Activated CD4-positive, alpha-beta T cell treated with anti-CD3 and anti-CD28 coated beads for 36 hours (primary cell): ENCODE measurements around the gene SYPL2. TPM values are rescaled to one million over a fixed set of nuclear protein-coding genes. Genes with fewer than 3 reads are reported as not detected.
"Not testable (repeated sequence)": the region's sequence is repeated elsewhere in the genome, so short reads cannot be mapped to it uniquely, and the experiment has no call there.

Experiments used
- ATAC-seq: fragments of 200-7000 bp; cut with Tn5 transposase; one replicate; pipeline ENCODE4 v1.10.0; 2021; ENCODE audit warnings: mild to moderate bottlenecking, moderate library complexity
- CTCF ChIA-PET: fragments of 350-600 bp; sonication (Branson Sonifier 250); formaldehyde crosslinking; loops from one replicate; lab custom pipeline; 2021; ENCODE audit warnings: antibody characterized with exemption; lab: Charles Lee
- POLR2A ChIA-PET: fragments of 350-600 bp; sonication (Branson Sonifier 250); formaldehyde crosslinking; loops from one replicate; lab custom pipeline; 2021; ENCODE audit warnings: antibody characterized with exemption, inconsistent platforms; lab: Charles Lee
- DNase-seq: peaks from one replicate; pipeline ENCODE4 v3.0.0-alpha.2; 2020
- H3K27ac Mint-ChIP-seq: one replicate; pipeline ENCODE4 v1.8.0; 2021; ENCODE audit warnings: mixed read lengths
- H3K27me3 Mint-ChIP-seq: one replicate; pipeline ENCODE4 v1.8.0; 2021; ENCODE audit warnings: mixed read lengths
- H3K36me3 Mint-ChIP-seq: one replicate; pipeline ENCODE4 v1.8.0; 2021; ENCODE audit warnings: low read depth, mixed read lengths
- H3K4me1 Mint-ChIP-seq: one replicate; pipeline ENCODE4 v1.8.0; 2021; ENCODE audit warnings: mixed read lengths
- H3K4me3 Mint-ChIP-seq: one replicate; pipeline ENCODE4 v1.8.0; 2021; ENCODE audit warnings: mild to moderate bottlenecking, moderate library complexity, mixed read lengths
- H3K9me3 Mint-ChIP-seq: one replicate; pipeline ENCODE4 v1.8.0; 2021; ENCODE audit warnings: low read depth, mixed read lengths
- intact Hi-C, 2 experiments: fragments of 100-400 bp; cut with DNase I in 1 of 2; cut with micrococcal nuclease in 1 of 2; formaldehyde crosslinking; loops; one replicate each; pipeline versions ENCODE4 v1.14.2 to v1.15.1; 2022 to 2024; cut with DNase I, micrococcal nuclease
- total RNA-seq, 2 experiments: library from RNA; stranded (reverse); gene quantifications; one replicate each; pipeline ENCODE4 v1.2.3, GENCODE V29; 2021

The SYPL2 gene
- total RNA-seq, 2 experiments from 2014 or later = 0.05 TPM; not detected in 1

- ChIA-PET CTCF (interaction anchor here (0.7 kb wide), 1 partner anchor 17 kb away, joined by 3 read pairs; no protein-coding TSS in a partner anchor), POLR2A (no interaction called here)
- DNase-seq (no peak), ATAC-seq (no peak)
- Mint-ChIP-seq H3K4me3 (no peak overlapping the region), H3K27ac (no peak overlapping the region), H3K27me3 (peaks cover 4% of the 10 kb centered on the region), H3K4me1 (no peaks in the 10 kb centered on the region), H3K9me3 (no peaks in the 10 kb centered on the region), H3K36me3 (no peaks in the 10 kb centered on the region)
- intact Hi-C loops = no loop called here
Measured at GRCh38 chr1:109441069-109441468, 25.3 kb upstream of the SYPL2 start.

- ATAC-seq (no peak), DNase-seq (no peak)
- Mint-ChIP-seq H3K27ac (no peak overlapping the region), H3K36me3 (no peaks in the 10 kb centered on the region), H3K9me3 (no peaks in the 10 kb centered on the region), H3K27me3 (peaks cover 6% of the 10 kb centered on the region), H3K4me3 (no peak overlapping the region), H3K4me1 (no peaks in the 10 kb centered on the region)
- ChIA-PET POLR2A (no interaction called here), CTCF (interaction anchor here (0.5 kb wide), 2 partner anchors 30 to 355 kb away, joined by 3 to 4 read pairs; no protein-coding TSS in a partner anchor)
- intact Hi-C loops = no loop called here
Measured at GRCh38 chr1:109443476-109443875, 22.9 kb upstream of the SYPL2 start.

- no peak overlapping the region for H3K27ac Mint-ChIP-seq
- peaks cover 6% of the 10 kb centered on the region for H3K27me3 Mint-ChIP-seq
- ChIA-PET POLR2A (no interaction called here), CTCF (interaction anchor here (1.2 kb wide), 1 partner anchor 88 kb away, joined by 3 read pairs; no protein-coding TSS in a partner anchor)
- intact Hi-C loops = no loop called here
- no peaks in the 10 kb centered on the region for H3K36me3 Mint-ChIP-seq
- H3K4me3 Mint-ChIP-seq = no peak overlapping the region
- DNase-seq (no peak), ATAC-seq (no peak)
- no peaks in the 10 kb centered on the region for H3K9me3 Mint-ChIP-seq
- H3K4me1 Mint-ChIP-seq = no peaks in the 10 kb centered on the region
Measured at GRCh38 chr1:109444346-109444745, 22.0 kb upstream of the SYPL2 start.

GRCh38 chr1:109445949-109446695 lies 20.2 kb upstream of the SYPL2 start:
- H3K4me1 Mint-ChIP-seq, H3K4me3 Mint-ChIP-seq, H3K27ac Mint-ChIP-seq, POLR2A ChIA-PET, H3K36me3 Mint-ChIP-seq, intact Hi-C loops, H3K9me3 Mint-ChIP-seq, ATAC-seq, DNase-seq: not testable (repeated sequence)
- peaks cover 12% of the 10 kb centered on the region for H3K27me3 Mint-ChIP-seq
- CTCF ChIA-PET = interaction anchor here (0.5 to 1.0 kb wide), 2 partner anchors 19 to 171 kb away, joined by 3 read pairs; no protein-coding TSS in a partner anchor

- no peaks in the 10 kb centered on the region for H3K36me3 Mint-ChIP-seq
- H3K4me1 Mint-ChIP-seq = no peaks in the 10 kb centered on the region
- H3K9me3 Mint-ChIP-seq = no peaks in the 10 kb centered on the region
- CTCF ChIA-PET = interaction anchor here (0.7 to 0.9 kb wide), 2 partner anchors 10 to 1291 kb away, joined by 3 read pairs; no protein-coding TSS in a partner anchor
- no peak overlapping the region for H3K4me3 Mint-ChIP-seq
- ATAC-seq = no peak
- H3K27me3 Mint-ChIP-seq = peaks cover 12% of the 10 kb centered on the region
- no peak overlapping the region for H3K27ac Mint-ChIP-seq
- intact Hi-C loops = no loop called here
- POLR2A ChIA-PET = no interaction called here
- DNase-seq = no peak
Measured at GRCh38 chr1:109447524-109447923, 18.8 kb upstream of the SYPL2 start.

GRCh38 chr1:109454497-109455133 lies 11.7 kb upstream of the SYPL2 start:
- DNase-seq (no peak), ATAC-seq (no peak)
- H3K9me3 Mint-ChIP-seq = peaks cover 21% of the 10 kb centered on the region
- H3K27ac Mint-ChIP-seq = no peak overlapping the region
- POLR2A ChIA-PET = no interaction called here
- intact Hi-C loops = no loop called here
- H3K27me3 Mint-ChIP-seq = peaks cover 24% of the 10 kb centered on the region
- H3K4me1 Mint-ChIP-seq = no peaks in the 10 kb centered on the region
- H3K4me3 Mint-ChIP-seq = no peak overlapping the region
- peaks cover 3% of the 10 kb centered on the region for H3K36me3 Mint-ChIP-seq
- CTCF ChIA-PET = no interaction called here

GRCh38 chr1:109457819-109458218 lies 8.5 kb upstream of the SYPL2 start:
- intact Hi-C loops = no loop called here

GRCh38 chr1:109466125-109466451 lies 258 bp upstream of the SYPL2 start:
- DNase-seq (no peak), ATAC-seq (no peak)
- intact Hi-C loops = no loop called here
- H3K36me3 Mint-ChIP-seq = no peaks in the 10 kb centered on the region
- POLR2A ChIA-PET = no interaction called here
- peaks cover 53% of the 10 kb centered on the region for H3K27me3 Mint-ChIP-seq
- peaks cover 4% of the 10 kb centered on the region for H3K4me1 Mint-ChIP-seq
- peak overlapping the region; percentile 59 for H3K4me3 Mint-ChIP-seq
- CTCF ChIA-PET = no interaction called here
- H3K9me3 Mint-ChIP-seq = no peaks in the 10 kb centered on the region
- no peak overlapping the region for H3K27ac Mint-ChIP-seq

More at GRCh38 chr1:109457819-109458218, 8.5 kb upstream of the SYPL2 start:
- Mint-ChIP-seq H3K27ac (no peak overlapping the region), H3K4me3 (no peak overlapping the region), H3K9me3 (peaks cover 21% of the 10 kb centered on the region), H3K27me3 (peaks cover 29% of the 10 kb centered on the region), H3K4me1 (no peaks in the 10 kb centered on the region), H3K36me3 (peaks cover 3% of the 10 kb centered on the region)
- ChIA-PET CTCF (interaction anchor here (1.5 kb wide), 1 partner anchor 10 kb away, joined by 3 read pairs; no protein-coding TSS in a partner anchor), POLR2A (no interaction called here)
- ATAC-seq (no peak), DNase-seq (no peak)

GRCh38 chr1:109467301-109467777 lies 993 bp downstream of the SYPL2 start:
- no peak overlapping the region for H3K27ac Mint-ChIP-seq
- ATAC-seq (no peak), DNase-seq (no peak)
- POLR2A ChIA-PET = no interaction called here
- CTCF ChIA-PET = interaction anchor here (0.6 kb wide), 1 partner anchor 65 kb away, joined by 3 read pairs; no protein-coding TSS in a partner anchor
- H3K27me3 Mint-ChIP-seq = peaks cover 46% of the 10 kb centered on the region
- H3K4me3 Mint-ChIP-seq = peak overlapping the region; percentile 59
- intact Hi-C loops = no loop called here
- H3K9me3 Mint-ChIP-seq = no peaks in the 10 kb centered on the region
- H3K36me3 Mint-ChIP-seq = no peaks in the 10 kb centered on the region
- peaks cover 4% of the 10 kb centered on the region for H3K4me1 Mint-ChIP-seq

- CTCF ChIA-PET = interaction anchor here (0.6 to 1.3 kb wide), 5 partner anchors 29 to 447 kb away, joined by 3 to 4 read pairs (median 3); no protein-coding TSS in a partner anchor
- ATAC-seq = no peak
- POLR2A ChIA-PET = no interaction called here
- H3K36me3 Mint-ChIP-seq = no peaks in the 10 kb centered on the region
- no peaks in the 10 kb centered on the region for H3K9me3 Mint-ChIP-seq
- peaks cover 4% of the 10 kb centered on the region for H3K4me1 Mint-ChIP-seq
- H3K27ac Mint-ChIP-seq = no peak overlapping the region
- peak overlapping the region; percentile 59 for H3K4me3 Mint-ChIP-seq
- DNase-seq = no peak
- intact Hi-C loops = no loop called here
- peaks cover 41% of the 10 kb centered on the region for H3K27me3 Mint-ChIP-seq
Measured at GRCh38 chr1:109468061-109468460, 1.7 kb downstream of the SYPL2 start.

- peak; percentile 30 for ATAC-seq
- ChIA-PET POLR2A (interaction anchor here (0.6 kb wide), 1 partner anchor 281 kb away, joined by 6 read pairs; no protein-coding TSS in a partner anchor), CTCF (interaction anchor here (0.6 to 1.7 kb wide), 7 partner anchors 11 to 171 kb away, joined by 3 to 8 read pairs (median 3); no protein-coding TSS in a partner anchor)
- H3K9me3 Mint-ChIP-seq = no peaks in the 10 kb centered on the region
- peaks cover 42% of the 10 kb centered on the region for H3K27me3 Mint-ChIP-seq
- peaks cover 4% of the 10 kb centered on the region for H3K4me1 Mint-ChIP-seq
- DNase-seq = no peak
- H3K36me3 Mint-ChIP-seq = no peaks in the 10 kb centered on the region
- intact Hi-C loops = no loop called here
- no peak overlapping the region for H3K27ac Mint-ChIP-seq
- H3K4me3 Mint-ChIP-seq = no peak overlapping the region
Measured at GRCh38 chr1:109468903-109469302, 2.6 kb downstream of the SYPL2 start.
